HL-60 (cell line): ENCODE measurements around the gene RFC2.

ENCODE experiments used
- DNase-seq, 2 experiments: peaks; one replicate each; pipeline ENCODE4 v3.0.0-alpha.2; 2010 to 2020; ENCODE audit warnings: low read depth in 1 of 2, low spot score in 1 of 2
- H3K27ac ChIP-seq: fragments of 250-450 bp; sonication (Bioruptor Pico); replicated peaks from 2 replicates; pipeline ENCODE4 v1.5.1; 2020; ENCODE audit warnings: mild to moderate bottlenecking, moderate library complexity
- H3K27me3 ChIP-seq: fragments of 250-450 bp; sonication (Bioruptor Pico); 2 replicates; pipeline ENCODE4 v1.5.1; 2021; ENCODE audit warnings: mild to moderate bottlenecking, moderate library complexity; ENCODE audit not compliant: insufficient read depth, poor library complexity, severe bottlenecking
- H3K4me3 ChIP-seq: replicated peaks from 2 replicates; pipeline ENCODE4 v1.5.1; 2011; ENCODE audit warnings: mild to moderate bottlenecking, control low read depth, low read length; ENCODE audit not compliant: insufficient read depth
- CTCF ChIP-seq: IDR thresholded peaks from one replicate; pipeline ENCODE4 v1.5.1; 2011; ENCODE audit warnings: low read length, control low read depth, inconsistent platforms; ENCODE audit not compliant: insufficient read depth
- GABPA ChIP-seq: IDR thresholded peaks from 2 replicates; pipeline ENCODE4 v1.6.1; 2012; ENCODE audit warnings: low read depth
- POLR2AphosphoS5 ChIP-seq: IDR thresholded peaks from 2 replicates; pipeline ENCODE4 v1.6.1; 2012; ENCODE audit warnings: low read depth
- REST ChIP-seq: IDR thresholded peaks from 2 replicates; pipeline ENCODE4 v1.6.1; 2012; ENCODE audit warnings: low read depth; ENCODE audit not compliant: insufficient replicate concordance
- SPI1 ChIP-seq: IDR thresholded peaks from 2 replicates; pipeline ENCODE4 v1.6.1; 2012; ENCODE audit warnings: low read depth, mild to moderate bottlenecking, borderline replicate concordance

RFC2 gene

GRCh38 chr7:74269757-74270277, 15.6 kb upstream of the RFC2 start:
- DNase-seq: peak in 1 of 2 experiments; percentile 67
- H3K27me3 ChIP-seq: no peaks in the 10 kb centered on the region
- H3K4me3 ChIP-seq: peak overlapping the region; percentile 46
- TF ChIP-seq GABPA (no peak), CTCF (no peak), SPI1 (no peak), REST (no peak), POLR2AphosphoS5 (no peak)
- H3K27ac ChIP-seq: 0 out of 2 replicates have a peak overlapping the region, but pooled peaks have one; percentile 41

- no peak for DNase-seq
- no peak overlapping the region for H3K4me3 ChIP-seq
- H3K27me3 ChIP-seq: no peaks in the 10 kb centered on the region
- TF ChIP-seq SPI1 (no peak), GABPA (no peak), POLR2AphosphoS5 (no peak), REST (no peak), CTCF (no peak)
- no peak overlapping the region for H3K27ac ChIP-seq
These were observed 13.8 kb upstream of the RFC2 start for GRCh38 chr7:74267756-74268565.

GRCh38 chr7:74266191-74266963, 12.2 kb upstream of the RFC2 start:
- Histone ChIP-seq H3K27ac (no peak overlapping the region), H3K27me3 (no peaks in the 10 kb centered on the region), H3K4me3 (no peak overlapping the region)
- TF ChIP-seq REST (no peak), POLR2AphosphoS5 (no peak), GABPA (no peak), CTCF (no peak), SPI1 (no peak)
- no peak for DNase-seq
